A549 (cell line): ENCODE measurements around the gene LDLRAD4. TPM values are rescaled to one million over a fixed set of nuclear protein-coding genes. Genes with fewer than 3 reads are reported as not detected.

ENCODE experiments used
- ATAC-seq, 2 experiments: fragments of 200-7000 bp in 1 of 2; fragments of >200 bp in 1 of 2; cut with Nextera tagmentation in 1 of 2; cut with Tn5 transposase in 1 of 2; 3 replicates each; pipeline versions ENCODE4 v1.8.0 to v1.9.1; 2018 to 2020; ENCODE audit warnings: mild to moderate bottlenecking in 1 of 2, moderate library complexity in 1 of 2
- CTCF ChIA-PET: fragments of 300-600 bp; sonication (Branson Sonifier 250); formaldehyde crosslinking; extraction: SDS; loops from one replicate; lab custom pipeline; 2021; ENCODE audit warnings: antibody characterized with exemption, inconsistent platforms; lab: Yijun Ruan, JAX
- POLR2A ChIA-PET: fragments of 350-600 bp; formaldehyde crosslinking; extraction: SDS; loops from one replicate; lab custom pipeline; 2021; ENCODE audit warnings: antibody characterized with exemption, inconsistent platforms; lab: Yijun Ruan, JAX
- DNase-seq, 2 experiments: peaks; one replicate each; pipeline versions ENCODE4 v3.0.0 to v3.0.0-alpha.2; 2011 to 2016; ENCODE audit warnings: low read depth in 1 of 2, low spot score in 1 of 2
- FAIRE-seq: peaks from 2 replicates; lab custom pipeline; 2011; peaks lifted over from hg19 to GRCh38; lab: Jason Lieb, UNC
- H3K27ac ChIP-seq, 2 experiments: fragments of >200 bp; sonication (Bioruptor Twin); formaldehyde crosslinking; 3 replicates each; pipeline ENCODE4 v1.5.1; 2016 to 2017
- H3K4me1 ChIP-seq: fragments of >200 bp; sonication (Bioruptor Twin); formaldehyde crosslinking; 3 replicates; pipeline ENCODE4 v1.6.1; 2016
- H3K4me2 ChIP-seq: fragments of >200 bp; sonication (Bioruptor Twin); formaldehyde crosslinking; 3 replicates; pipeline ENCODE4 v1.6.1; 2016
- H3K4me3 ChIP-seq: fragments of >200 bp; sonication (Bioruptor Twin); formaldehyde crosslinking; 3 replicates; pipeline ENCODE4 v1.5.1; 2016
- H3K9me3 ChIP-seq: fragments of >200 bp; sonication (Bioruptor Twin); formaldehyde crosslinking; 3 replicates; pipeline ENCODE4 v1.6.1; 2016
- BCL3 ChIP-seq: fragments of >200 bp; sonication (Bioruptor Twin); formaldehyde crosslinking; IDR thresholded peaks from 3 replicates; pipeline ENCODE4 v1.6.1; 2016
- BHLHE40 ChIP-seq: IDR thresholded peaks from 2 replicates; pipeline ENCODE4 v1.6.1; 2012; ENCODE audit warnings: low read depth, low read length, inconsistent platforms
- CBX8 ChIP-seq: fragments of 200-600 bp; sonication (generic); IDR thresholded peaks from 2 replicates; pipeline ENCODE4 v1.6.1; 2016
- CHD2 ChIP-seq: fragments of 150-350 bp; IDR thresholded peaks from 2 replicates; pipeline ENCODE4 v1.6.1; 2014; ENCODE audit warnings: low read length; ENCODE audit not compliant: partially characterized antibody
- CHD4 ChIP-seq: fragments of 200-600 bp; sonication (generic); IDR thresholded peaks from 2 replicates; pipeline ENCODE4 v1.6.1; 2016; ENCODE audit warnings: antibody characterized with exemption, mild to moderate bottlenecking, borderline replicate concordance
- EHF ChIP-seq: fragments of 250-450 bp; sonication (Bioruptor Pico); IDR thresholded peaks from 2 replicates; pipeline ENCODE4 v1.5.0; 2020; ENCODE audit warnings: mild to moderate bottlenecking
- ELK1 ChIP-seq: fragments of 150-350 bp; IDR thresholded peaks from 2 replicates; pipeline ENCODE4 v1.6.1; 2014; ENCODE audit warnings: low read depth, mild to moderate bottlenecking, low read length
- EP300 ChIP-seq, 2 experiments: fragments of >200 bp; sonication (Bioruptor Twin); formaldehyde crosslinking; IDR thresholded peaks; 2 replicates in 1 of 2; 3 replicates in 1 of 2; pipeline ENCODE4 v1.6.1; 2016 to 2017
- FOXS1 ChIP-seq: fragments of 250-450 bp; sonication (Bioruptor Pico); IDR thresholded peaks from 2 replicates; pipeline ENCODE4 v1.5.0; 2020; ENCODE audit warnings: mild to moderate bottlenecking, moderate library complexity
- GATA3 ChIP-seq: IDR thresholded peaks from 2 replicates; pipeline ENCODE4 v1.6.1; 2012; ENCODE audit warnings: borderline replicate concordance
- HES2 ChIP-seq: fragments of >200 bp; sonication (Bioruptor Twin); formaldehyde crosslinking; IDR thresholded peaks from 2 replicates; pipeline ENCODE4 v1.6.1; 2016
- HOXB13 ChIP-seq: fragments of 250-450 bp; sonication (Bioruptor Pico); IDR thresholded peaks from 2 replicates; pipeline ENCODE4 v1.5.0; 2020; ENCODE audit warnings: low read depth, mild to moderate bottlenecking, moderate library complexity
- JUNB ChIP-seq: fragments of >200 bp; sonication (Bioruptor Twin); formaldehyde crosslinking; IDR thresholded peaks from 2 replicates; pipeline ENCODE4 v1.6.1; 2016
- KDM5A ChIP-seq: fragments of 200-600 bp; sonication (generic); IDR thresholded peaks from 2 replicates; pipeline ENCODE4 v1.6.1; 2016; ENCODE audit warnings: antibody characterized with exemption, mild to moderate bottlenecking
- MAFK ChIP-seq: fragments of 450-650 bp; IDR thresholded peaks from 2 replicates; pipeline ENCODE4 v1.6.1; 2014; ENCODE audit not compliant: partially characterized antibody
- MAX ChIP-seq: IDR thresholded peaks from 2 replicates; pipeline ENCODE4 v1.6.1; 2012
- PHF8 ChIP-seq: fragments of 200-600 bp; sonication (generic); IDR thresholded peaks from 2 replicates; pipeline ENCODE4 v1.6.1; 2016; ENCODE audit warnings: low read depth, mild to moderate bottlenecking, antibody characterized with exemption, moderate library complexity, borderline replicate concordance
- TFCP2L1 ChIP-seq: fragments of 250-450 bp; sonication (Bioruptor Pico); IDR thresholded peaks from 2 replicates; pipeline ENCODE4 v1.5.0; 2021; ENCODE audit warnings: mild to moderate bottlenecking
- TP53 ChIP-seq: fragments of 250-450 bp; sonication (Bioruptor Pico); IDR thresholded peaks from 2 replicates; pipeline ENCODE4 v1.5.0; 2021; ENCODE audit warnings: mild to moderate bottlenecking, moderate library complexity
- USF2 ChIP-seq: fragments of 450-650 bp; IDR thresholded peaks from 2 replicates; pipeline ENCODE4 v1.6.1; 2014; ENCODE audit warnings: antibody characterized with exemption
- ZNF302 ChIP-seq: fragments of 250-450 bp; sonication (Bioruptor Pico); IDR thresholded peaks from 2 replicates; pipeline ENCODE4 v1.9.0; 2021; ENCODE audit warnings: inconsistent platforms, mild to moderate bottlenecking, moderate library complexity
- WGBS: methylation state at CpG from one replicate; pipeline ENCODE4 v1.1.6; 2017; ENCODE audit errors: missing lambda C conversion rate; 5-methylcytosine and 5-hydroxymethylcytosine counted together
- polyA plus RNA-seq, 4 experiments: library from polyadenylated mRNA; depleted of rRNA in 3 of 4; stranded (reverse); fragments of >200 nt; fragmentation: RNase III in 1 of 4; extraction: RNeasy Plus Mini Kit Qiagen cat#74134 plus additional on column Dnase treatment in 1 of 4; gene quantifications; 2 replicates in 3 of 4; 3 replicates in 1 of 4; pipeline ENCODE4 v1.2.3, GENCODE V29; 2011 to 2017

LDLRAD4 gene
- polyA plus RNA-seq, 2 of the 4 experiments (the other 2 are of a cell fraction), result 5.2 to 7.6 TPM

- ChIA-PET POLR2A (no interaction called here), CTCF (no interaction called here)
Observed at GRCh38 chr18:13627639-13628038, 409.1 kb downstream of the LDLRAD4 start.

GRCh38 chr18:13628211-13628610, 409.7 kb downstream of the LDLRAD4 start:
- H3K9me3 ChIP-seq, result no peaks in the 10 kb centered on the region
- no peak overlapping the region for H3K4me3 ChIP-seq
- no peak for TF ChIP-seq KDM5A
- no peak for TF ChIP-seq HOXB13
- TF ChIP-seq USF2, result no peak
- TF ChIP-seq CHD4, result no peak
- no peak for TF ChIP-seq HES2
- TF ChIP-seq TP53 (CRISPR knock-in tag), result no peak
- TF ChIP-seq PHF8, result no peak
- no peak for TF ChIP-seq MAX
- no peak for TF ChIP-seq JUNB
- no peak for TF ChIP-seq CHD2
- TF ChIP-seq GATA3, result no peak
- TF ChIP-seq EHF (CRISPR knock-in tag), result no peak
- TF ChIP-seq TFCP2L1 (CRISPR knock-in tag), result no peak
- TF ChIP-seq FOXS1, result no peak
- TF ChIP-seq MAFK, result no peak
- no peak for TF ChIP-seq CBX8
- no peak for TF ChIP-seq ELK1
- no peak for TF ChIP-seq EP300 (IDR thresholded peaks at IDR 0.05)
- TF ChIP-seq BHLHE40, result no peak
- no peak for TF ChIP-seq ZNF302 (CRISPR knock-in tag)
- H3K4me2 ChIP-seq, result no peak overlapping the region
- peaks cover 5% of the 10 kb centered on the region; the same call in 1 of the 3 replicates for H3K4me1 ChIP-seq
- DNase-seq, result no peak
- no peak overlapping the region for H3K27ac ChIP-seq
- FAIRE-seq, result no peak
- WGBS, result 74% methylated on average over 9 of the region's 9 CpGs
- ATAC-seq, result no peak
- CTCF ChIA-PET, result no interaction called here
- POLR2A ChIA-PET, result no interaction called here

More at GRCh38 chr18:13627639-13628038, 409.1 kb downstream of the LDLRAD4 start:
- no peaks in the 10 kb centered on the region for H3K9me3 ChIP-seq
- no peak overlapping the region for H3K27ac ChIP-seq
- no peak for TF ChIP-seq BCL3
- TF ChIP-seq, all 56 proteins: peak for 0
- FAIRE-seq (no peak), ATAC-seq (no peak), DNase-seq (no peak)
- peaks cover 5% of the 10 kb centered on the region; the same call in 1 of the 3 replicates for H3K4me1 ChIP-seq
- WGBS, result 40% methylated on average over 1 of the region's 8 CpGs
- no peak overlapping the region for H3K4me2 ChIP-seq
- H3K4me3 ChIP-seq, result no peak overlapping the region
